ENCODE measurements around the gene GTF3C2. TPM values are rescaled to one million over a fixed set of nuclear protein-coding genes. Genes with fewer than 3 reads are reported as not detected.

GTF3C2 gene
- total RNA-seq, 1 donor: 33.4 TPM

GRCh38 chr2:27372937-27373336 is 16.4 kb upstream of the GTF3C2 start:
- DNase-seq (ENCODE audit: low read depth): no peak
- no peak for TF ChIP-seq CTCF (IDR thresholded peaks at IDR 0.05; ENCODE audit: insufficient read depth, low read length)
- no peak overlapping the region for H3K4me3 ChIP-seq (ENCODE audit: low read depth, low read length)

GRCh38 chr2:27370816-27371620 is 14.5 kb upstream of the GTF3C2 start:
- TF ChIP-seq CTCF (IDR thresholded peaks at IDR 0.05; ENCODE audit: insufficient read depth, low read length): no peak
- DNase-seq (ENCODE audit: low read depth): peak; percentile 55

GRCh38 chr2:27370026-27370815 is 13.7 kb upstream of the GTF3C2 start, which contains the start of the genes EIF2B4 and SNX17:
Gene EIF2B4, minus strand, starts transcription at chr2:27370338. Its CDS starts 24 bp downstream, at chr2:27370314.
Gene SNX17, plus strand, starts transcription at chr2:27370616. Its CDS starts 128 bp downstream, at chr2:27370744.
- peak; percentile 99 for DNase-seq (ENCODE audit: low read depth)
- peak within 1 kb of the TSS; percentile 98 for H3K4me3 ChIP-seq (ENCODE audit: low read depth, low read length)
- peak; percentile 70 for TF ChIP-seq CTCF (IDR thresholded peaks at IDR 0.05; ENCODE audit: insufficient read depth, low read length)

More at GRCh38 chr2:27370816-27371620, 14.5 kb upstream of the GTF3C2 start:
- peak overlapping the region; percentile 98 for H3K4me3 ChIP-seq (ENCODE audit: low read depth, low read length)

- peak overlapping the region; percentile 93 for H3K4me3 ChIP-seq (ENCODE audit: low read depth, low read length)
- peak; percentile 64 for DNase-seq (ENCODE audit: low read depth)
- TF ChIP-seq CTCF (IDR thresholded peaks at IDR 0.05; ENCODE audit: insufficient read depth, low read length): no peak
These were observed 13.0 kb upstream of the GTF3C2 start for GRCh38 chr2:27369471-27370025.

GRCh38 chr2:27363933-27364332 is 7.4 kb upstream of the GTF3C2 start:
- DNase-seq (ENCODE audit: low read depth): no peak
- TF ChIP-seq CTCF (IDR thresholded peaks at IDR 0.05; ENCODE audit: insufficient read depth, low read length): no peak
- H3K4me3 ChIP-seq (ENCODE audit: low read depth, low read length): no peak overlapping the region

- TF ChIP-seq CTCF (IDR thresholded peaks at IDR 0.05; ENCODE audit: insufficient read depth, low read length): no peak
- no peak for DNase-seq (ENCODE audit: low read depth)
- no peak overlapping the region for H3K4me3 ChIP-seq (ENCODE audit: low read depth, low read length)
These were observed 6.3 kb upstream of the GTF3C2 start for GRCh38 chr2:27362678-27363420.

All from fibroblast of the aortic adventitia (primary cell).